H7 (cell line): Measurements from ENCODE around the gene NEO1. TPM values are rescaled to one million over a fixed set of nuclear protein-coding genes. Genes with fewer than 3 reads are reported as not detected.
A peak's percentile ranks its signal among the peaks of the same experiment; 100 is the strongest.

Experiments used
- DNase-seq: peaks from one replicate; pipeline ENCODE4 v3.0.0; 2012
- H3K27me3 ChIP-seq: 2 replicates; pipeline ENCODE4 v1.6.0; 2011; ENCODE audit warnings: mild to moderate bottlenecking, low read length; ENCODE audit not compliant: control insufficient read depth, insufficient read depth
- H3K36me3 ChIP-seq: replicated peaks from 2 replicates; pipeline ENCODE4 v1.5.1; 2011; ENCODE audit warnings: low read length; ENCODE audit not compliant: control insufficient read depth, insufficient read depth
- H3K4me3 ChIP-seq: 2 replicates; pipeline ENCODE4 v1.5.1; 2011; ENCODE audit warnings: low read depth, mild to moderate bottlenecking, control low read depth, low read length, moderate library complexity; ENCODE audit not compliant: insufficient read depth
- total RNA-seq: library from RNA; depleted of rRNA; stranded (reverse); fragments of >200 nt; shearing (Covaris generic); gene quantifications from 2 replicates; pipeline ENCODE4 v1.2.3, GENCODE V29; 2014; rRNA removed

The NEO1 gene, protein sequence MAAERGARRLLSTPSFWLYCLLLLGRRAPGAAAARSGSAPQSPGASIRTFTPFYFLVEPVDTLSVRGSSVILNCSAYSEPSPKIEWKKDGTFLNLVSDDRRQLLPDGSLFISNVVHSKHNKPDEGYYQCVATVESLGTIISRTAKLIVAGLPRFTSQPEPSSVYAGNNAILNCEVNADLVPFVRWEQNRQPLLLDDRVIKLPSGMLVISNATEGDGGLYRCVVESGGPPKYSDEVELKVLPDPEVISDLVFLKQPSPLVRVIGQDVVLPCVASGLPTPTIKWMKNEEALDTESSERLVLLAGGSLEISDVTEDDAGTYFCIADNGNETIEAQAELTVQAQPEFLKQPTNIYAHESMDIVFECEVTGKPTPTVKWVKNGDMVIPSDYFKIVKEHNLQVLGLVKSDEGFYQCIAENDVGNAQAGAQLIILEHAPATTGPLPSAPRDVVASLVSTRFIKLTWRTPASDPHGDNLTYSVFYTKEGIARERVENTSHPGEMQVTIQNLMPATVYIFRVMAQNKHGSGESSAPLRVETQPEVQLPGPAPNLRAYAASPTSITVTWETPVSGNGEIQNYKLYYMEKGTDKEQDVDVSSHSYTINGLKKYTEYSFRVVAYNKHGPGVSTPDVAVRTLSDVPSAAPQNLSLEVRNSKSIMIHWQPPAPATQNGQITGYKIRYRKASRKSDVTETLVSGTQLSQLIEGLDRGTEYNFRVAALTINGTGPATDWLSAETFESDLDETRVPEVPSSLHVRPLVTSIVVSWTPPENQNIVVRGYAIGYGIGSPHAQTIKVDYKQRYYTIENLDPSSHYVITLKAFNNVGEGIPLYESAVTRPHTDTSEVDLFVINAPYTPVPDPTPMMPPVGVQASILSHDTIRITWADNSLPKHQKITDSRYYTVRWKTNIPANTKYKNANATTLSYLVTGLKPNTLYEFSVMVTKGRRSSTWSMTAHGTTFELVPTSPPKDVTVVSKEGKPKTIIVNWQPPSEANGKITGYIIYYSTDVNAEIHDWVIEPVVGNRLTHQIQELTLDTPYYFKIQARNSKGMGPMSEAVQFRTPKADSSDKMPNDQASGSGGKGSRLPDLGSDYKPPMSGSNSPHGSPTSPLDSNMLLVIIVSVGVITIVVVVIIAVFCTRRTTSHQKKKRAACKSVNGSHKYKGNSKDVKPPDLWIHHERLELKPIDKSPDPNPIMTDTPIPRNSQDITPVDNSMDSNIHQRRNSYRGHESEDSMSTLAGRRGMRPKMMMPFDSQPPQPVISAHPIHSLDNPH (N-terminal part only)
- total RNA-seq = 26.8 and 28.9 TPM in 2 replicates

- peak; percentile 97 for DNase-seq
- Histone ChIP-seq H3K27me3 (no peaks in the 10 kb centered on the region), H3K36me3 (no peaks in the 10 kb centered on the region)
These were observed at the start of gene NEO1 for GRCh38 chr15:73051807-73052652. NEO1 (plus strand) TSS chr15:73052463; CDS start chr15:73052676, 213 bp downstream.

DNA sequence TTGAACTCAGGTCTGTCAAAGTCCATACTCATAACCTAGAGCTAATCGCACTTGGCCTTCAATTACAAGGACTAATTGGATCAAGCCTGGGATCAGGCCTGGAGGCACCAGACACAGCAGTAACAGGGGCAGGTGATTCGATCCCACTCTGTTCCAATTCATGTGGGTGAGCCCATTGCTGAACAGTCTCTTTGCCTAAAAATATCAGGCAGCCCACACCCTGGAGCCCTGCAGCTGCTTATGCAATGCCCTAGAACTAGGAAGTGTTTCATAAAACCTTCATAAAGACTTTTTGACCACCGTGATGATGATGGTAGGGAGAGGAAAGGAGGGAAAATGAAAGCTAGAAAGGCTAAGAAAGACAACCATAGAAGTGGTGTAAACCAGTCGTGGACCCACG, 47.8 kb upstream of the NEO1 start:
- DNase-seq = no peak
- Histone ChIP-seq H3K36me3 (no peaks in the 10 kb centered on the region), H3K4me3 (no peak overlapping the region)

More at GRCh38 chr15:73051807-73052652, at the start of gene NEO1:
- H3K4me3 ChIP-seq = peak within 1 kb of the TSS; percentile 83

GRCh38 chr15:73005032-73005431, 47.2 kb upstream of the NEO1 start:
- H3K36me3 ChIP-seq = no peaks in the 10 kb centered on the region
- H3K27me3 ChIP-seq = no peaks in the 10 kb centered on the region
- no peak overlapping the region for H3K4me3 ChIP-seq
- no peak for DNase-seq

More for the DNA sequence above, 47.8 kb upstream of the NEO1 start:
- no peaks in the 10 kb centered on the region for H3K27me3 ChIP-seq

GRCh38 chr15:73005446-73005845, 46.8 kb upstream of the NEO1 start:
- no peak for DNase-seq
- Histone ChIP-seq H3K4me3 (no peak overlapping the region), H3K27me3 (no peaks in the 10 kb centered on the region), H3K36me3 (no peaks in the 10 kb centered on the region)

DNA sequence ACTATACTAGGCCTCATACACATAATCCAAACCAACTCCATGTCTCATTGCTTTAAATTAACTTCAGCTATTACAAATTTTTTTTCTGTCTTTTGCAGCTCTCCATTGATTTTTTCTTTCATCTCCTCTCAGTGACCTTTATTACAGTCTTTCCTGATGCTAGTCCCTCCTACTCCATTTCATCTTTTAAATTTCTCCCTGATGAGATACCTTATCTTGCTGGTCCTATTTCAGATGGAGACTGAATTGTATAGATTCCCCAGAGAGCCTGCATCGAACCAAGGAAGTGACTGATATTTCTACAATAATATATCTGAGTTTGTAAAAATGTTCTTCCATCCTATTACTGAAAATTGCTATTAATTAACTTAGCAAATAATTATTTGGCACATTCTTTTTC, 45.7 kb upstream of the NEO1 start:
- no peak overlapping the region for H3K4me3 ChIP-seq
- no peak for DNase-seq
- no peaks in the 10 kb centered on the region for H3K36me3 ChIP-seq
- H3K27me3 ChIP-seq = no peaks in the 10 kb centered on the region

DNA sequence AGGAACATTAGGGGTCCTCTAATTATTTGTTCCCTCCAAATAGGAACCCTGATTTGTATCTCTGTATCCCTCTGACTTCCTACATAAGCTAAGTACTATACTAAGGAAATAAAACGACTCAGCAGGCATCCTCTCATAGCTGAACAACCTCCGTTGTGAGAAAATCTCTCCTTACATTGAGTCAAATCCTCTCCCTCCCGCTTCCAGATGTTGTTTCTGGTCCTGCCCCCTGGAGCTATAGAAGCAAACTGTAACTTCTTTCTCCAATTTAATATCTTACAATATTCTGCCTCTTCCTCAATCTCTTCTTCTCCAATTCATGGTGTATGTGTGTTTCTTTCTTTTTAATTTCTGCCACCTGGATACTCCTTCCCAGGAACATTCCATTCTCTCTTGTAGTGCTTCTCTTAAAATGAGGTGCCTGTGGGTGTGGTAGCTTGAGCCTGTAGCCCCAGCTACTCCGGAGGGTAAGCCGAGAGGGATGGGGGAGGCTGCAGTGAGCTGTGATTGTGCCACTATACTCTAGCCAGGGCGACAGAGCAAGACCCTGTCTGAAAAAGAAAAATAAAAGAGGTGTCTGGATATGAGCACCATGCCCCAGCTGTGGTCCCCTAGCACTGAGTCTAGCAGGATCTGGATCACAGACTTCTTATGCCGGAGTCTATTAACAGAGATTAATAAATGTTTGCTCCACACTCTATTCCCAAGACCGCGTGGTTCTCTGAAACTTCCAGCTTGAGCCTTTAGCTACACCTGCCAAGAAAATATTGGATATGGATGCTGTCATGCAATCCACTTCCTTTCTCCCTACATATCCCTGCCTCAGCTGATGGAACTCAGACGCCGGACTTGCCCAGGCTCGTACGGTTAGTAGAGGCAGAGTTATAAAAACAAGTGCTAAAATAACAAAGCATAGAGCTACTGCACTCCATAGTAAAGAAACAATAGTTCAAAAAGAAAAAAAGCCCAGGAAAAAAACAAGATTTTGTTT, 42.9 kb upstream of the NEO1 start:
- H3K27me3 ChIP-seq = no peaks in the 10 kb centered on the region
- no peaks in the 10 kb centered on the region for H3K36me3 ChIP-seq
- DNase-seq = no peak
- no peak overlapping the region for H3K4me3 ChIP-seq

DNA sequence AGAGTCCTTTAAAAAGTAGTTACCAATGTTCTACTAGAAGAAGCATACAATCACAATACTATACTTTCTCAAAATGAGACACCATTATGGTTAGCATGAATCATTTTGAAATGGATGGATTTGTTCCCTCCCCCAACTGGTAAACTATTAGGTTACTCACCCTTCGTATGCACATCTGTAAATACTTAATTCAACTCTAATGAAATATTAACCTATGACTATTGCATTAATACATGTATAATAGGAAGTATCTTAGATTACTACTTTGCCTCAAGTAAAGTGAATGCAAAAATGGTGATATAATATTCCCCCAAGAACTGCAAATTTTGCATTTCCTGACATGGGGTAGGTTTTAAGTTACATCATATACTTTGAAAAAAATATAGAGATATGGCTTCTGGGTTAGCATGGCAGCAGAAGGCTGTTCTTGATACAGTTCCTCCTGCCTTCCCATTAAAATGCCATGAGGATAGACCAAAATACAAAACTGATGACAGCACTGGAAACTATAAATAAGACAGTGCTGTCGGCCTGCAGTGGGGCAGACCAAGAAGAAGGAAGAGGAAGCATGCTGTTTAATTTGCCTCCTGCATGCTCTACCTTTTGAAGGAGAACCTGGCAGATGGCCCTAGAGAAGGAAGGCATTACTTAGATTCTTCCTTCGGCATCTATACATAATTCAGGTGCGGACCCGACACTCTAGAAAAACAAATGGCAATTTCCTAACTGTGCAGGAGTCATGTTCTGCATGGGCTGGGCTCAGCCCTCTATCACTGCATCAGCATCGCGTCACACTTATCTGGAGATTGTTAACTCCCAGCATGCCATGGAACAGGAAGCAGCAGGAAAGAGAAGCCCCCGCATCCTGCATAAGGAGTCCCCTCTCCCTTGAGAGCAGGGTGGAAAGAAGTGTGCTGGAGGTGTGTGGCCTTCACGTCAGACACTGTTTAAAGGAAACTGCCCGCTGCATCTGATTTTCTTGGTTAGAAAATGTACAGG, 41.8 kb upstream of the NEO1 start:
- H3K36me3 ChIP-seq = no peaks in the 10 kb centered on the region
- no peak for DNase-seq
- H3K4me3 ChIP-seq = no peak overlapping the region
- no peaks in the 10 kb centered on the region for H3K27me3 ChIP-seq

- H3K36me3 ChIP-seq = no peaks in the 10 kb centered on the region
- DNase-seq = no peak
- no peaks in the 10 kb centered on the region for H3K27me3 ChIP-seq
- no peak overlapping the region for H3K4me3 ChIP-seq
These were observed 37.4 kb upstream of the NEO1 start for GRCh38 chr15:73014904-73015303.

DNA sequence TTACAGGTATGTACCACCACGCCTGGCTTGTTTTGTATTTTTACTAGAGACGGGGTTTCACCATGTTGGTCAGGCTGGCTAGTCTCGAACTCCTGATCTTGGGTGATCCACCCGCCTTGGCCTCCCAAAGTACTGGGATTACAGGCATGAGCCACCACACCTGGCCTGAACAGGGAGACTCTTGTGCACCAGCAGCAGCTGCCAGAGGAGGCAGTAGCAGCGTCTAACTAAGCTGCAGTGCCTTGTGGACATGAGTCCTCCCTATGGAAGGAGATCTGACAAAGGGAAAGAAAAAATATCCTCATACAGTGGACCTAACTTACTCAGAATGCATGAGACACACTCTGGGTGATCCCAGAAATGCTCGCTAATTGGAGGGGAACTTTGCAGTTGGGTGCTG, 36.8 kb upstream of the NEO1 start:
- Histone ChIP-seq H3K27me3 (no peaks in the 10 kb centered on the region), H3K4me3 (no peak overlapping the region), H3K36me3 (no peaks in the 10 kb centered on the region)
- peak; percentile 36 for DNase-seq

DNA sequence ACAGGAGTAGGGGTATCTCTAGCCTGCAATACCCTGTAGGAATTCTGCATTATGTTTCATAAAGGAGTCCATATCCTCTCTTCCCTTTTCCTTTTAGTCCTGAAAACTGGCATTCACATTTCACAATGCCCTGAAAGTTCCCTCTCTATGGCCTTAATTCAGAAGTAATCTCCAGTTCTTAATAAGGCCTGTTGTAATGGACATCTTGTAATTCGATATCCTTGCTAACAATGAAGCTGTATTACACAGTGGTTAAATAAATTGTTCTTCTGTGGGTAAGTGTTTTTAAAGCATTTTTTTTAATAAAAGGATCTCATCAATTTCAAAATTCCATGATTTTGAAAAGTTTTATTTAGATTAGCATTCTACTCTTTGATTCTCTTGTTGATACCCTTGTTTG, 34.3 kb upstream of the NEO1 start:
- no peaks in the 10 kb centered on the region for H3K36me3 ChIP-seq
- H3K27me3 ChIP-seq = no peaks in the 10 kb centered on the region
- DNase-seq = no peak
- H3K4me3 ChIP-seq = no peak overlapping the region

GRCh38 chr15:73019154-73019553, 33.1 kb upstream of the NEO1 start:
- Histone ChIP-seq H3K36me3 (no peaks in the 10 kb centered on the region), H3K4me3 (no peak overlapping the region), H3K27me3 (no peaks in the 10 kb centered on the region)
- no peak for DNase-seq

- H3K36me3 ChIP-seq = no peaks in the 10 kb centered on the region
- no peak for DNase-seq
- no peak overlapping the region for H3K4me3 ChIP-seq
- no peaks in the 10 kb centered on the region for H3K27me3 ChIP-seq
These were observed 32.6 kb upstream of the NEO1 start for GRCh38 chr15:73019601-73020146.
